Measurements from ENCODE around the gene PEX11A. TPM values are rescaled to one million over a fixed set of nuclear protein-coding genes. Genes with fewer than 3 reads are reported as not detected.
A peak's percentile ranks its signal among the peaks of the same experiment; 100 is the strongest.

Gene PEX11A
- total RNA-seq, 1 donor = 4.0 TPM

GRCh38 chr15:89664441-89665350 is 25.9 kb downstream of the PEX11A start:
- Histone ChIP-seq H4K20me1 (ENCODE audit: insufficient read depth, low read length) (no peaks in the 10 kb centered on the region), H3K4me2 (ENCODE audit: insufficient read depth, low read length) (peak overlapping the region; percentile 79), H3K36me3 (ENCODE audit: insufficient read depth, low read length) (no peaks in the 10 kb centered on the region), H2AFZ (ENCODE audit: low read length) (no peak overlapping the region), H3K4me1 (ENCODE audit: insufficient read depth, low read length) (peaks cover 27% of the 10 kb centered on the region), H3K27ac (ENCODE audit: low read depth, low read length) (peak overlapping the region; percentile 13), H3K9me3 (ENCODE audit: low read depth, low read length) (no peaks in the 10 kb centered on the region), H3K79me2 (ENCODE audit: insufficient read depth, low read length) (no peaks in the 10 kb centered on the region), H3K27me3 (ENCODE audit: insufficient read depth, low read length) (no peaks in the 10 kb centered on the region), H3K4me3 (ENCODE audit: insufficient read depth, low read length) (peak overlapping the region; percentile 63)
- peak; percentile 92 for DNase-seq (ENCODE audit: insufficient read length, low spot score, missing footprints)
- TF ChIP-seq CTCF (IDR thresholded peaks at IDR 0.05; ENCODE audit: extremely low read depth, low read depth, low read length) = no peak

GRCh38 chr15:89662893-89663626 is 27.5 kb downstream of the PEX11A start:
- no peak for TF ChIP-seq CTCF (IDR thresholded peaks at IDR 0.05; ENCODE audit: extremely low read depth, low read depth, low read length)
- peak overlapping the region; percentile 84 for H3K27ac ChIP-seq (ENCODE audit: low read depth, low read length)
- H3K36me3 ChIP-seq (ENCODE audit: insufficient read depth, low read length) = no peaks in the 10 kb centered on the region
- peak overlapping the region; percentile 74 for H3K4me2 ChIP-seq (ENCODE audit: insufficient read depth, low read length)
- peak overlapping the region; percentile 41 for H3K4me3 ChIP-seq (ENCODE audit: insufficient read depth, low read length)
- peaks cover 27% of the 10 kb centered on the region for H3K4me1 ChIP-seq (ENCODE audit: insufficient read depth, low read length)
- H2AFZ ChIP-seq (ENCODE audit: low read length) = peak overlapping the region; percentile 86
- H3K27me3 ChIP-seq (ENCODE audit: insufficient read depth, low read length) = no peaks in the 10 kb centered on the region
- DNase-seq (ENCODE audit: insufficient read length, low spot score, missing footprints) = peak; percentile 99
- no peaks in the 10 kb centered on the region for H4K20me1 ChIP-seq (ENCODE audit: insufficient read depth, low read length)
- no peaks in the 10 kb centered on the region for H3K79me2 ChIP-seq (ENCODE audit: insufficient read depth, low read length)
- no peaks in the 10 kb centered on the region for H3K9me3 ChIP-seq (ENCODE audit: low read depth, low read length)

- no peak overlapping the region for H3K4me2 ChIP-seq (ENCODE audit: insufficient read depth, low read length)
Measured at GRCh38 chr15:89660556-89660955, 30.0 kb downstream of the PEX11A start.

More at GRCh38 chr15:89660556-89660955, 30.0 kb downstream of the PEX11A start:
- Histone ChIP-seq H3K9me3 (ENCODE audit: low read depth, low read length) (no peaks in the 10 kb centered on the region), H3K27me3 (ENCODE audit: insufficient read depth, low read length) (no peaks in the 10 kb centered on the region), H2AFZ (ENCODE audit: low read length) (no peak overlapping the region), H3K4me1 (ENCODE audit: insufficient read depth, low read length) (peaks cover 39% of the 10 kb centered on the region), H3K36me3 (ENCODE audit: insufficient read depth, low read length) (no peaks in the 10 kb centered on the region), H3K27ac (ENCODE audit: low read depth, low read length) (no peak overlapping the region), H4K20me1 (ENCODE audit: insufficient read depth, low read length) (no peaks in the 10 kb centered on the region), H3K4me3 (ENCODE audit: insufficient read depth, low read length) (no peak overlapping the region), H3K79me2 (ENCODE audit: insufficient read depth, low read length) (no peaks in the 10 kb centered on the region)
- no peak for DNase-seq (ENCODE audit: insufficient read length, low spot score, missing footprints)
- no peak for TF ChIP-seq CTCF (IDR thresholded peaks at IDR 0.05; ENCODE audit: extremely low read depth, low read depth, low read length)
